ENCODE data around the gene PNKD. TPM values are rescaled to one million over a fixed set of nuclear protein-coding genes. Genes with fewer than 3 reads are reported as not detected.

PNKD gene
- total and polyA plus RNA-seq, 10 of the 15 experiments (the other 5 are each of a cell fraction or from before 2014, with no cell fraction given): 27.2 to 106 (median 61.3) TPM

DNA sequence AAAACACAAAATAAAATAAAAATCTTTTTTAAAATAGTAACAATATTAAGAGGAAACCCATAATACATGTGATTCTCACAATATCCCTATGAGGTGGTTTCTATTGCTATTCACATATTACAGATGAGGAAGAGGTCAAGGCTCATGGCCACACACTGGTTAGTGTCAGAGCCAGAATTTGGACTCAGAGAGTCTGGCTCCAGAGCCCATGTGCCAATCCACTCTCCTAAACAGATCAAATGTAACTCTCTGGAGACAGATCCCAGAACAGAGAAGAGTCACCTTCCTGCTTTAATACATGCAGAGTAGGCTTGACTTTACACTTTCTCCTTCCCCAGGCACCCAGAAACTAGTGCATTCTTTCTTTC is 101.6 kb downstream of the PNKD start:
- ChIA-PET POLR2A (no interaction called here), RAD21 (ENCODE audit: unreplicated experiment) (no interaction called here), SMC1A (ENCODE audit: uncharacterized antibody, unreplicated experiment) (interaction anchor here (0.8 to 1.8 kb wide), 2 partner anchors 10 to 14 kb away, joined by 3 to 4 read pairs; no protein-coding TSS in a partner anchor), CTCF (interaction anchor here (1.0 to 1.1 kb wide), 2 partner anchors 15 to 70 kb away, joined by 3 read pairs; partner anchors contain the start of gene CATIP)
- H3K9ac ChIP-seq (ENCODE audit: control insufficient read depth, insufficient read depth, low read length): no peak overlapping the region
- no peak for DNase-seq (ENCODE audit: low read depth, low spot score)
- H3K36me3 ChIP-seq (ENCODE audit: control insufficient read depth in 2 of 2, insufficient read depth in 2 of 2, low read length in 1 of 2): no peaks in the 10 kb centered on the region
- no peaks in the 10 kb centered on the region for H3K27me3 ChIP-seq (replicated peaks in 1 of 2; ENCODE audit: control insufficient read depth in 2 of 2, insufficient read depth in 2 of 2, low read length in 1 of 2)
- intact Hi-C loops (cut with micrococcal nuclease; ENCODE audit: unreplicated experiment) (no loop called here), in situ Hi-C loops (cut with MboI) (no loop called here)
- H3K27ac ChIP-seq (ENCODE audit: control insufficient read depth, insufficient read depth): no peak overlapping the region
- no peak overlapping the region for H3K4me3 ChIP-seq
- no peaks in the 10 kb centered on the region for H3K79me2 ChIP-seq (ENCODE audit: control insufficient read depth, insufficient read depth, low read length)
- H4K20me1 ChIP-seq (ENCODE audit: control insufficient read depth, insufficient read depth): no peaks in the 10 kb centered on the region
- ATAC-seq: no peak
- FAIRE-seq: no peak
- BruUV-seq (replicated peaks): no TSS peak
- H3K4me2 ChIP-seq (ENCODE audit: control insufficient read depth, insufficient read depth): no peak overlapping the region
- peaks cover 4% of the 10 kb centered on the region; the same call in 1 of the 2 replicates for H3K4me1 ChIP-seq (ENCODE audit: control insufficient read depth, insufficient read depth, low read length)
- H3K9me3 ChIP-seq (replicated peaks; ENCODE audit: control insufficient read depth, insufficient read depth, low read length): no peaks in the 10 kb centered on the region; the same call in 2 of the 3 replicates
- TF ChIP-seq ZNF207 (IDR thresholded peaks at IDR 0.05; ENCODE audit: borderline replicate concordance): no peak
- no peak for TF ChIP-seq ZSCAN29 (IDR thresholded peaks at IDR 0.05)
- TF ChIP-seq CREB1 (IDR thresholded peaks at IDR 0.05; ENCODE audit: low read depth): no peak
- no peak for TF ChIP-seq GATAD2B (conservative IDR thresholded peaks at IDR 0.05; ENCODE audit: low read depth)
- no peak for TF ChIP-seq ZNF217 (IDR thresholded peaks at IDR 0.05)
- no peak for TF ChIP-seq CHD2 (IDR thresholded peaks at IDR 0.05; ENCODE audit: borderline replicate concordance, low read depth, low read length)
- no peak for TF ChIP-seq POLR2AphosphoS2 (IDR thresholded peaks at IDR 0.05; ENCODE audit: low read depth, low read length)
- TF ChIP-seq GABPA (IDR thresholded peaks at IDR 0.05; ENCODE audit: low read depth): no peak
- TF ChIP-seq ZNF592 (IDR thresholded peaks at IDR 0.05): no peak
- no peak for TF ChIP-seq NFIC (IDR thresholded peaks at IDR 0.05; ENCODE audit: low read depth, low read length)
- no peak for TF ChIP-seq SP1 (IDR thresholded peaks at IDR 0.05; ENCODE audit: low read depth, low read length)
- no peak for TF ChIP-seq SUPT20H (IDR thresholded peaks at IDR 0.05; ENCODE audit: borderline replicate concordance, control insufficient read depth, low read depth, low read length)
- no peak for TF ChIP-seq POLR2A (IDR thresholded peaks at IDR 0.05; ENCODE audit: low read depth, low read length)
- no peak for TF ChIP-seq ZNF622 (IDR thresholded peaks at IDR 0.05)
- no peak for TF ChIP-seq RAD51 (IDR thresholded peaks at IDR 0.05)
- no peak for TF ChIP-seq CBX3 (IDR thresholded peaks at IDR 0.05; ENCODE audit: borderline replicate concordance, low read depth)
- no peak overlapping the region for H2AFZ ChIP-seq (ENCODE audit: control insufficient read depth, low read depth, low read length)
